GM12801 (cell line): ENCODE measurements around the gene SYNDIG1L.

Source experiments
- CTCF ChIP-seq: IDR thresholded peaks from one replicate; pipeline ENCODE4 v1.5.1; 2011; ENCODE audit warnings: control low read depth; ENCODE audit not compliant: insufficient read length; ENCODE audit errors: extremely low read depth

Gene SYNDIG1L

GRCh38 chr14:74429221-74429691 lies 3.2 kb upstream of the SYNDIG1L start:
- TF ChIP-seq CTCF = no peak

- TF ChIP-seq CTCF = no peak
These were observed 1.6 kb upstream of the SYNDIG1L start for GRCh38 chr14:74427651-74428050.

GRCh38 chr14:74425525-74426201 lies 347 bp downstream of the SYNDIG1L start:
- no peak for TF ChIP-seq CTCF

- TF ChIP-seq CTCF = no peak
These were observed 1.4 kb downstream of the SYNDIG1L start for GRCh38 chr14:74424606-74425005.

- no peak for TF ChIP-seq CTCF
These were observed 2.8 kb downstream of the SYNDIG1L start for GRCh38 chr14:74423246-74423645.

GRCh38 chr14:74421981-74422380 lies 4.0 kb downstream of the SYNDIG1L start:
- no peak for TF ChIP-seq CTCF

- TF ChIP-seq CTCF = no peak
These were observed 6.9 kb downstream of the SYNDIG1L start for GRCh38 chr14:74419086-74419485.
